OCI-LY7 (cell line): ENCODE measurements around the gene CCR8. TPM values are rescaled to one million over a fixed set of nuclear protein-coding genes. Genes with fewer than 3 reads are reported as not detected.
"Not testable (repeated sequence)": the region's sequence is repeated elsewhere in the genome, so short reads cannot be mapped to it uniquely, and the experiment has no call there.

ENCODE experiments used
- BruUV-seq: library from RNA; stranded (reverse); fragments of 400-500 nt; replicated peaks from 2 replicates; lab custom pipeline; 2021; lab: Mats Ljungman, UMichigan
- CTCF ChIA-PET: fragments of 300-600 bp; sonication (Branson Sonifier 250); formaldehyde crosslinking; loops from one replicate; lab custom pipeline; 2022; ENCODE audit warnings: antibody characterized with exemption; ENCODE audit not compliant: unreplicated experiment; lab: Charles Lee
- POLR2A ChIA-PET: fragments of 300-600 bp; sonication (Branson Sonifier 250); formaldehyde crosslinking; loops from one replicate; lab custom pipeline; 2022; ENCODE audit warnings: antibody characterized with exemption; lab: Charles Lee
- DNase-seq: peaks from one replicate; pipeline ENCODE4 v3.0.0-alpha.2; 2015; ENCODE audit warnings: low spot score
- H2AFZ ChIP-seq: fragments of 200-600 bp; sonication (generic), shearing (Covaris generic); 2 replicates; pipeline ENCODE4 v1.6.1; 2014; ENCODE audit warnings: mild to moderate bottlenecking, antibody characterized with exemption, low read length, moderate library complexity
- H3K27ac ChIP-seq: fragments of 200-600 bp; sonication (generic); 2 replicates; pipeline ENCODE4 v1.5.1; 2014; ENCODE audit warnings: mixed run types, low read depth, mild to moderate bottlenecking, moderate library complexity, low read length, inconsistent platforms; ENCODE audit not compliant: poor library complexity, severe bottlenecking
- H3K36me3 ChIP-seq: fragments of 200-600 bp; sonication (generic); 2 replicates; pipeline ENCODE4 v1.6.1; 2014; ENCODE audit warnings: mild to moderate bottlenecking, antibody characterized with exemption, low read length, moderate library complexity, mixed read lengths; ENCODE audit not compliant: insufficient read depth
- H3K4me1 ChIP-seq: fragments of 200-600 bp; sonication (generic); 2 replicates; pipeline ENCODE4 v1.5.1; 2014; ENCODE audit warnings: mild to moderate bottlenecking, low read length; ENCODE audit not compliant: insufficient read depth, poor library complexity, severe bottlenecking
- H3K4me2 ChIP-seq: fragments of 200-600 bp; sonication (generic); 2 replicates; pipeline ENCODE4 v1.6.1; 2014; ENCODE audit warnings: mild to moderate bottlenecking, low read length
- H3K4me3 ChIP-seq: fragments of 200-600 bp; sonication (generic); 2 replicates; pipeline ENCODE4 v1.5.1; 2014; ENCODE audit warnings: mild to moderate bottlenecking, low read depth, low read length; ENCODE audit not compliant: poor library complexity, severe bottlenecking
- H3K79me2 ChIP-seq: fragments of 200-600 bp; sonication (generic); 2 replicates; pipeline ENCODE4 v1.6.1; 2016; ENCODE audit warnings: low read depth, mild to moderate bottlenecking, low read length, moderate library complexity, mixed read lengths; ENCODE audit not compliant: insufficient read depth
- H3K9me2 ChIP-seq: fragments of 200-600 bp; sonication (generic); 2 replicates; pipeline ENCODE4 v1.6.1; 2016; ENCODE audit warnings: mild to moderate bottlenecking, low read length, mixed read lengths; ENCODE audit not compliant: insufficient read depth
- H3K9me3 ChIP-seq: fragments of 200-600 bp; sonication (generic); 2 replicates; pipeline ENCODE4 v1.6.1; 2014; ENCODE audit warnings: mild to moderate bottlenecking, mixed run types, low read length, mixed read lengths
- H4K20me1 ChIP-seq: fragments of 200-600 bp; sonication (generic); 2 replicates; pipeline ENCODE4 v1.6.1; 2014; ENCODE audit warnings: mild to moderate bottlenecking, antibody characterized with exemption, low read length, moderate library complexity, mixed read lengths; ENCODE audit not compliant: insufficient read depth
- CTCF ChIP-seq: fragments of 200-600 bp; sonication (generic); conservative IDR thresholded peaks from 2 replicates; pipeline ENCODE4 v1.5.1; 2014; ENCODE audit warnings: mild to moderate bottlenecking, antibody characterized with exemption, low read length, moderate library complexity, mixed read lengths
- EZH2phosphoT487 ChIP-seq: fragments of 200-600 bp; sonication (generic); IDR thresholded peaks from 2 replicates; pipeline ENCODE4 v1.6.1; 2018; ENCODE audit warnings: low read depth, borderline replicate concordance, mild to moderate bottlenecking, mixed run types, antibody characterized with exemption, low read length, moderate library complexity, mixed read lengths
- intact Hi-C: fragments of 100-400 bp; cut with micrococcal nuclease; formaldehyde crosslinking; loops from one replicate; pipeline ENCODE4 v1.10.0; 2022; ENCODE audit not compliant: unreplicated experiment
- total RNA-seq, 2 experiments: library from RNA; depleted of rRNA in 1 of 2; stranded (reverse); fragments of >200 nt in 1 of 2; shearing (Covaris generic) in 1 of 2; gene quantifications; 2 replicates each; pipeline ENCODE4 v1.2.3, GENCODE V29; 2014 to 2022

CCR8 gene
- total RNA-seq, 2 experiments from 2014 or later = not detected

- Histone ChIP-seq H4K20me1 (no peaks in the 10 kb centered on the region), H3K4me3 (no peak overlapping the region), H3K4me2 (no peak overlapping the region), H3K36me3 (no peaks in the 10 kb centered on the region), H3K27ac (no peak overlapping the region), H3K79me2 (no peaks in the 10 kb centered on the region), H3K9me2 (no peaks in the 10 kb centered on the region), H2AFZ (no peak overlapping the region), H3K4me1 (no peaks in the 10 kb centered on the region), H3K9me3 (no peaks in the 10 kb centered on the region; the same call in 1 of the 2 replicates)
- no peak for DNase-seq
- CTCF ChIA-PET = no interaction called here
- POLR2A ChIA-PET = interaction anchor here (0.6 to 0.7 kb wide), 4 partner anchors 10 to 231 kb away, joined by 3 to 6 read pairs (median 4); partner anchors contain the start of gene CCR8
- no TSS peak for BruUV-seq
- no peak for TF ChIP-seq CTCF
- no peak for TF ChIP-seq EZH2phosphoT487
- intact Hi-C loops = no loop called here
Measured at GRCh38 chr3:39319249-39319648, 10.3 kb upstream of the CCR8 start.

- H3K9me2 ChIP-seq, BruUV-seq, H2AFZ ChIP-seq, H3K36me3 ChIP-seq, H3K4me2 ChIP-seq, H3K27ac ChIP-seq, POLR2A ChIA-PET, H3K4me3 ChIP-seq, H3K4me1 ChIP-seq, H3K79me2 ChIP-seq, DNase-seq, intact Hi-C loops, H3K9me3 ChIP-seq, H4K20me1 ChIP-seq, CTCF ChIA-PET: not testable (repeated sequence)
Measured at GRCh38 chr3:39321574-39321983, 7.9 kb upstream of the CCR8 start.

GRCh38 chr3:39322209-39322715 is 7.2 kb upstream of the CCR8 start:
- H3K27ac ChIP-seq, H3K4me3 ChIP-seq, H3K9me3 ChIP-seq, H4K20me1 ChIP-seq, H2AFZ ChIP-seq, H3K4me2 ChIP-seq, POLR2A ChIA-PET, H3K9me2 ChIP-seq, DNase-seq, H3K79me2 ChIP-seq, intact Hi-C loops, BruUV-seq, H3K4me1 ChIP-seq, H3K36me3 ChIP-seq, CTCF ChIA-PET: not testable (repeated sequence)

GRCh38 chr3:39322936-39323335 is 6.6 kb upstream of the CCR8 start:
- H3K27ac ChIP-seq = no peak overlapping the region
- no peaks in the 10 kb centered on the region for H4K20me1 ChIP-seq
- no peak for DNase-seq
- TF ChIP-seq EZH2phosphoT487 (no peak), CTCF (no peak)
- ChIA-PET POLR2A (interaction anchor here (1.0 kb wide), 1 partner anchor 13 kb away, joined by 3 read pairs; no protein-coding TSS in a partner anchor), CTCF (no interaction called here)
- no peak overlapping the region for H2AFZ ChIP-seq
- no peaks in the 10 kb centered on the region for H3K9me2 ChIP-seq
- no peaks in the 10 kb centered on the region; the same call in 1 of the 2 replicates for H3K9me3 ChIP-seq
- no peak overlapping the region for H3K4me2 ChIP-seq
- no TSS peak for BruUV-seq
- no peaks in the 10 kb centered on the region for H3K4me1 ChIP-seq
- no peaks in the 10 kb centered on the region for H3K36me3 ChIP-seq
- no peak overlapping the region for H3K4me3 ChIP-seq
- no peaks in the 10 kb centered on the region for H3K79me2 ChIP-seq
- intact Hi-C loops = no loop called here
